Upper lobe of left lung (tissue), 4 donors: ENCODE measurements around the gene PHF2.

Source experiments
- CTCF ChIP-seq, 6 experiments: fragments of 450-650 bp in 4 of 6; fragments of 200-600 bp in 2 of 6; sonication (generic) in 2 of 6; IDR thresholded peaks; one replicate each; pipeline ENCODE4 v1.5.1; 2016 to 2019; ENCODE audit warnings: antibody characterized with exemption in 6 of 6
- POLR2A ChIP-seq, 4 donors: fragments of 450-650 bp; IDR thresholded peaks; one replicate each; pipeline ENCODE4 v1.5.1; 2016 to 2017; ENCODE audit warnings: antibody characterized with exemption in 4 of 4, mild to moderate bottlenecking in 2 of 4
- POLR2AphosphoS5 ChIP-seq, 2 donors: sonication (generic); formaldehyde crosslinking; IDR thresholded peaks; one replicate each; pipeline ENCODE4 v1.5.1; 2017; ENCODE audit warnings: antibody characterized with exemption in 2 of 2

- no peak for TF ChIP-seq POLR2A (IDR thresholded peaks at IDR 0.05)
- no peak for TF ChIP-seq CTCF (IDR thresholded peaks at IDR 0.05)
- no peak for TF ChIP-seq POLR2AphosphoS5 (IDR thresholded peaks at IDR 0.05)
Measured at GRCh38 chr9:93536167-93536566, 40.2 kb upstream of the PHF2 start.
